ENCODE measurements around the gene RELB. TPM values are rescaled to one million over a fixed set of nuclear protein-coding genes. Genes with fewer than 3 reads are reported as not detected.

The RELB gene
- total RNA-seq, 4 donors from 2014 or later: 8.4 to 21.5 (median 12.9) TPM

DNA sequence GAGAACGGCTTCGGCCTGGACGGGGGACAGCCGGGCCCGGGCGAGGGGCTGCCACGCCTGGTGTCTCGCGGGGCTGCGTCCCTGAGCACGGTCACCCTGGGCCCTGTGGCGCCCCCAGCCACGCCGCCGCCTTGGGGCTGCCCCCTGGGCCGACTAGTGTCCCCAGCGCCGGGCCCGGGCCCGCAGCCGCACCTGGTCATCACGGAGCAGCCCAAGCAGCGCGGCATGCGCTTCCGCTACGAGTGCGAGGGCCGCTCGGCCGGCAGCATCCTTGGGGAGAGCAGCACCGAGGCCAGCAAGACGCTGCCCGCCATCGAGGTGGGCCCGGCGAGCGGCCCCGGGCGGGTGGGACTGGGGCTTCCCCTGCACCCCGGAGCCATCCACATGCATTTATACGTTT is 10.7 kb downstream of the RELB start:
- in situ Hi-C loops (cut with MboI; ENCODE audit: low sequenced_read_pairs in 4 of 4) (no loop called here), intact Hi-C loops (cut with DNase I; ENCODE audit: low total_unique reads) (no loop called here)
- no peak for ATAC-seq
- TF ChIP-seq, protein P1, sequence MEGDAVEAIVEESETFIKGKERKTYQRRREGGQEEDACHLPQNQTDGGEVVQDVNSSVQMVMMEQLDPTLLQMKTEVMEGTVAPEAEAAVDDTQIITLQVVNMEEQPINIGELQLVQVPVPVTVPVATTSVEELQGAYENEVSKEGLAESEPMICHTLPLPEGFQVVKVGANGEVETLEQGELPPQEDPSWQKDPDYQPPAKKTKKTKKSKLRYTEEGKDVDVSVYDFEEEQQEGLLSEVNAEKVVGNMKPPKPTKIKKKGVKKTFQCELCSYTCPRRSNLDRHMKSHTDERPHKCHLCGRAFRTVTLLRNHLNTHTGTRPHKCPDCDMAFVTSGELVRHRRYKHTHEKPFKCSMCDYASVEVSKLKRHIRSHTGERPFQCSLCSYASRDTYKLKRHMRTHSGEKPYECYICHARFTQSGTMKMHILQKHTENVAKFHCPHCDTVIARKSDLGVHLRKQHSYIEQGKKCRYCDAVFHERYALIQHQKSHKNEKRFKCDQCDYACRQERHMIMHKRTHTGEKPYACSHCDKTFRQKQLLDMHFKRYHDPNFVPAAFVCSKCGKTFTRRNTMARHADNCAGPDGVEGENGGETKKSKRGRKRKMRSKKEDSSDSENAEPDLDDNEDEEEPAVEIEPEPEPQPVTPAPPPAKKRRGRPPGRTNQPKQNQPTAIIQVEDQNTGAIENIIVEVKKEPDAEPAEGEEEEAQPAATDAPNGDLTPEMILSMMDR (IDR thresholded peaks at IDR 0.05 in 4 of 5, conservative IDR thresholded peaks at IDR 0.05 in 1 of 5): no peak
- no peak for TF ChIP-seq POLR2A (IDR thresholded peaks at IDR 0.05)
- no peak for DNase-seq
- no peaks in the 10 kb centered on the region for H3K27me3 ChIP-seq
- peaks cover 0 to 13% of the 10 kb centered on the region in 2 donors for H3K36me3 ChIP-seq
- H3K9me3 ChIP-seq: no peaks in the 10 kb centered on the region
- H3K4me3 ChIP-seq: no peak overlapping the region
- H3K4me1 ChIP-seq: no peaks in the 10 kb centered on the region
- no peak overlapping the region for H3K27ac ChIP-seq

DNA sequence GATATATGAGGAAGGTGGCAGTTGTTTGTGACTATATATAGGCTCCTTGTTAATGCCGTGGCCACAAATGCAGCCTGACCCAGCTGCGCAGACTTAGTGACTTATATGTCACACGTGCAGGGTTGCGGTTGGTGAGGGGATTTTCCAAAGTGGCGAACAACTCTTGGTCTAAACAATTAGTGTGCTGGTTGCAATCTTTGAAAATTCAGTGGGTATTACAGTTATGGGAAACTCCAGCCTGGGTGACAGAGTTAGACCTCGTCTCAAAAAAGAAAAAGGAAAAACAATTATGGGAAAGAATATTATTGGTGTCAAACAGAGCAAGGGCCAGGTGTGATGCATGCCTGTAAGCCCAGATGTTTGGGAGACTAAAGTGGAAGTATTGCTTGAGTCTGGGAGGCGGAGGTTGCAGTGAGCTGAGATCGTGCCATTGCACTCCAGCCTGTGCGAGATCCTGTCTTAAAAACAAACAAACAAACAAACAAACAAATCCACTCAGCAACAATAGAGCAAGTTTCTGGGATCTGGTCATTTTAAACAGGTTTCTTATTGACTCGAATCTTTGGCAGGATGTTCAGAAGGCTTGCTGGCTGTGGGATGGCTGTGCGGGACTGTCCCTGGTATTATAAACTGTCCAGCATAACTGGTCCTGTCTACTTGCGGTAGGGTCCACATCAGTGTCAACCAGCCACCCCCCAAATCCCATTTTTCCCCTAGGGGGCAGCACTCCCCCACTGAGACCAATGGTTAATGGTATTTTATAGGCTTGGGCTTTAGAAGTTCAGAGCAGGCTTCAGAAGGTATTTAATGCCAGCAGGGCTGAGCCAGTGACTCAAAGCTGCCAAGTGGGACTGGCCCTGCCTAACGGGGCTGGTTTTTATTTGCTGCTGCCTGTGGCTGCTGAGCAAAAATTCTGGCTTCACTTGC is 15.4 kb downstream of the RELB start:
- in situ Hi-C loops (cut with MboI; ENCODE audit: low sequenced_read_pairs in 4 of 4) (no loop called here), intact Hi-C loops (cut with DNase I; ENCODE audit: low total_unique reads) (no loop called here)
- Histone ChIP-seq H3K36me3 (peaks cover 0 to 11% of the 10 kb centered on the region in 2 donors), H3K4me1 (peaks cover 0 to 3% of the 10 kb centered on the region in 2 donors), H3K4me3 (no peak overlapping the region), H3K27me3 (no peaks in the 10 kb centered on the region), H3K27ac (no peak overlapping the region), H3K9me3 (no peaks in the 10 kb centered on the region)
- DNase-seq: peak in 1 of 2 donors; percentile 58
- peak; percentile 33 to 88 for ATAC-seq
- TF ChIP-seq POLR2A (IDR thresholded peaks at IDR 0.05): no peak
- TF ChIP-seq, protein P1 (IDR thresholded peaks at IDR 0.05 in 4 of 5, conservative IDR thresholded peaks at IDR 0.05 in 1 of 5): peak; percentile 23 to 64 (median 54)

DNA sequence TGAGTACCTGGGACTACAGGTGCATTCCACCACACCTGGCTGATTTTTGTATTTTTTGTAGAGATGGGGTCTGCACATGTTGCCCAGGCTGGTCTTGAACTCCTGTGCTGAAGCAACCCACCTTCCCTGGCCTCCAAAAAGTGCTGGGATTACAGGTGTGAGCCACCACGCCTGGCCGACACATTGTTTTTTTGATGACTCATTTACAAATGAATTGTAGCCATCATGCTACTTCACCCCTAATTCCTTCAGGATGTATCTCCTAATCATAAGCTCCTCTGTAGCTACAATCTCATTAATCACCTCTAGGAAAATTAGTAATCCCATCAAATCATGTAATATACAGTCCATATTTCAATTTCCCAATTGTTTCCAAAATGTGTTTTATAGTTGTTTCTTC is 17.9 kb downstream of the RELB start:
- H3K9me3 ChIP-seq: no peaks in the 10 kb centered on the region
- DNase-seq: no peak
- peaks cover 0 to 3% of the 10 kb centered on the region in 2 donors for H3K4me1 ChIP-seq
- no peak for TF ChIP-seq POLR2A (IDR thresholded peaks at IDR 0.05)
- TF ChIP-seq, protein P1 (IDR thresholded peaks at IDR 0.05 in 4 of 5, conservative IDR thresholded peaks at IDR 0.05 in 1 of 5): no peak
- no peak for ATAC-seq
- H3K36me3 ChIP-seq: no peaks in the 10 kb centered on the region
- in situ Hi-C loops (cut with MboI; ENCODE audit: low sequenced_read_pairs in 4 of 4) (no loop called here), intact Hi-C loops (cut with DNase I; ENCODE audit: low total_unique reads) (no loop called here)
- H3K27me3 ChIP-seq: no peaks in the 10 kb centered on the region
- H3K4me3 ChIP-seq: no peak overlapping the region
- H3K27ac ChIP-seq: no peak overlapping the region

DNA sequence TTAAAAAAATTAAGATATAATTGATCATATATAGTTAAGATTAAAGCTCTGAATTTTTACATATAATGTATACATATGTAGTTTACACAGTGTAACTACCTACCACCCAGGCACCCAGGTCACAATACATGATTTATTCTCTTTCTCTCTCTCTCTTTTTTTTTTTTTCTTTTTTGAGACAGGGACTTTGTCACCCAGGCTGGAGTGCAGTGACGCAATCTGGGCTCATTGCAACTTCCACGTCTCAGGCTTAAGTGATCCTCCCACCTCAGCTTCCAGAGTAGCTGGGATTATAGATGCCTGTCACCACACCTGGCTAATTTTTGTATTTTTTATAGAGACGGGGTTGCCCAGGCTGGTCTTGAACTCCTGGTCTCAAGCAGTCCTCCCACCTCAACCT is 18.8 kb downstream of the RELB start:
- Histone ChIP-seq H3K4me3 (no peak overlapping the region), H3K9me3 (no peaks in the 10 kb centered on the region), H3K4me1 (peaks cover 0 to 3% of the 10 kb centered on the region in 2 donors), H3K36me3 (no peaks in the 10 kb centered on the region), H3K27me3 (no peaks in the 10 kb centered on the region), H3K27ac (no peak overlapping the region)
- TF ChIP-seq, protein P1 (IDR thresholded peaks at IDR 0.05 in 4 of 5, conservative IDR thresholded peaks at IDR 0.05 in 1 of 5): no peak
- TF ChIP-seq POLR2A (IDR thresholded peaks at IDR 0.05): no peak
- in situ Hi-C loops (cut with MboI; ENCODE audit: low sequenced_read_pairs in 4 of 4): no loop called here
- intact Hi-C loops (cut with DNase I; ENCODE audit: low total_unique reads): no loop called here
- ATAC-seq: no peak
- no peak for DNase-seq

All from gastrocnemius medialis (tissue), 4 donors.